ENCODE data around the gene BBC3.
A peak's percentile ranks its signal among the peaks of the same experiment; 100 is the strongest.

Gene BBC3

GRCh38 chr19:47188507-47189033, 42.4 kb downstream of the BBC3 start:
- H3K36me3 ChIP-seq (ENCODE audit: insufficient read depth, low read length): no peaks in the 10 kb centered on the region

GRCh38 chr19:47187797-47188196, 43.2 kb downstream of the BBC3 start:
- no peak overlapping the region for H3K4me3 ChIP-seq (ENCODE audit: low read depth, low read length)
- no peaks in the 10 kb centered on the region for H3K27me3 ChIP-seq (ENCODE audit: insufficient read depth, low read length)
- H2AFZ ChIP-seq (ENCODE audit: low read length, unreplicated experiment): no peak overlapping the region
- H3K79me2 ChIP-seq (ENCODE audit: control insufficient read depth, insufficient read depth, low read length, unreplicated experiment): no peaks in the 10 kb centered on the region
- peaks cover 18% of the 10 kb centered on the region for H3K4me1 ChIP-seq (ENCODE audit: control insufficient read depth, insufficient read depth, low read length, unreplicated experiment)
- H3K27ac ChIP-seq (ENCODE audit: low read depth, low read length): no peak overlapping the region
- H3K36me3 ChIP-seq (ENCODE audit: insufficient read depth, low read length): no peaks in the 10 kb centered on the region

More at GRCh38 chr19:47188507-47189033, 42.4 kb downstream of the BBC3 start:
- H3K27ac ChIP-seq (ENCODE audit: low read depth, low read length): no peak overlapping the region
- no peaks in the 10 kb centered on the region for H3K27me3 ChIP-seq (ENCODE audit: insufficient read depth, low read length)
- H3K4me3 ChIP-seq (ENCODE audit: low read depth, low read length): no peak overlapping the region
- no peaks in the 10 kb centered on the region for H3K79me2 ChIP-seq (ENCODE audit: control insufficient read depth, insufficient read depth, low read length, unreplicated experiment)
- peaks cover 18% of the 10 kb centered on the region for H3K4me1 ChIP-seq (ENCODE audit: control insufficient read depth, insufficient read depth, low read length, unreplicated experiment)
- H2AFZ ChIP-seq (ENCODE audit: low read length, unreplicated experiment): no peak overlapping the region

- Histone ChIP-seq H3K27me3 (ENCODE audit: insufficient read depth, low read length) (no peaks in the 10 kb centered on the region), H3K36me3 (ENCODE audit: insufficient read depth, low read length) (no peaks in the 10 kb centered on the region), H3K4me1 (ENCODE audit: control insufficient read depth, insufficient read depth, low read length, unreplicated experiment) (peaks cover 18% of the 10 kb centered on the region), H3K27ac (ENCODE audit: low read depth, low read length) (no peak overlapping the region), H3K4me3 (ENCODE audit: low read depth, low read length) (no peak overlapping the region), H2AFZ (ENCODE audit: low read length, unreplicated experiment) (no peak overlapping the region), H3K79me2 (ENCODE audit: control insufficient read depth, insufficient read depth, low read length, unreplicated experiment) (no peaks in the 10 kb centered on the region)
Measured at GRCh38 chr19:47187335-47187655, 43.7 kb downstream of the BBC3 start.

- Histone ChIP-seq H2AFZ (ENCODE audit: low read length, unreplicated experiment) (no peak overlapping the region), H3K36me3 (ENCODE audit: insufficient read depth, low read length) (no peaks in the 10 kb centered on the region), H3K27me3 (ENCODE audit: insufficient read depth, low read length) (no peaks in the 10 kb centered on the region), H3K27ac (ENCODE audit: low read depth, low read length) (no peak overlapping the region), H3K4me1 (ENCODE audit: control insufficient read depth, insufficient read depth, low read length, unreplicated experiment) (peaks cover 18% of the 10 kb centered on the region), H3K4me3 (ENCODE audit: low read depth, low read length) (no peak overlapping the region), H3K79me2 (ENCODE audit: control insufficient read depth, insufficient read depth, low read length, unreplicated experiment) (no peaks in the 10 kb centered on the region)
Measured at GRCh38 chr19:47186446-47187334, 44.3 kb downstream of the BBC3 start.

GRCh38 chr19:47183601-47184000, 47.4 kb downstream of the BBC3 start:
- 0 out of 2 replicates have a peak, but pooled peaks cover 5% of the 10 kb centered on the region for H3K36me3 ChIP-seq (ENCODE audit: insufficient read depth, low read length)
- H3K79me2 ChIP-seq (ENCODE audit: control insufficient read depth, insufficient read depth, low read length, unreplicated experiment): peaks cover 3% of the 10 kb centered on the region
- no peak overlapping the region for H3K4me3 ChIP-seq (ENCODE audit: low read depth, low read length)
- H3K27ac ChIP-seq (ENCODE audit: low read depth, low read length): no peak overlapping the region
- H2AFZ ChIP-seq (ENCODE audit: low read length, unreplicated experiment): no peak overlapping the region
- no peaks in the 10 kb centered on the region for H3K4me1 ChIP-seq (ENCODE audit: control insufficient read depth, insufficient read depth, low read length, unreplicated experiment)
- no peaks in the 10 kb centered on the region for H3K27me3 ChIP-seq (ENCODE audit: insufficient read depth, low read length)

GRCh38 chr19:47179653-47180310, 51.2 kb downstream of the BBC3 start:
- Histone ChIP-seq H2AFZ (ENCODE audit: low read length, unreplicated experiment) (no peak overlapping the region), H3K4me1 (ENCODE audit: control insufficient read depth, insufficient read depth, low read length, unreplicated experiment) (peaks cover 21% of the 10 kb centered on the region), H3K27me3 (ENCODE audit: insufficient read depth, low read length) (no peaks in the 10 kb centered on the region), H3K36me3 (ENCODE audit: insufficient read depth, low read length) (0 out of 2 replicates have a peak, but pooled peaks cover 10% of the 10 kb centered on the region), H3K27ac (ENCODE audit: low read depth, low read length) (no peak overlapping the region), H3K79me2 (ENCODE audit: control insufficient read depth, insufficient read depth, low read length, unreplicated experiment) (peaks cover 7% of the 10 kb centered on the region), H3K4me3 (ENCODE audit: low read depth, low read length) (no peak overlapping the region)

- Histone ChIP-seq H2AFZ (ENCODE audit: low read length, unreplicated experiment) (no peak overlapping the region), H3K79me2 (ENCODE audit: control insufficient read depth, insufficient read depth, low read length, unreplicated experiment) (peaks cover 7% of the 10 kb centered on the region), H3K36me3 (ENCODE audit: insufficient read depth, low read length) (0 out of 2 replicates have a peak, but pooled peaks cover 10% of the 10 kb centered on the region), H3K4me1 (ENCODE audit: control insufficient read depth, insufficient read depth, low read length, unreplicated experiment) (peaks cover 21% of the 10 kb centered on the region), H3K27ac (ENCODE audit: low read depth, low read length) (peak overlapping the region; percentile 85), H3K27me3 (ENCODE audit: insufficient read depth, low read length) (no peaks in the 10 kb centered on the region), H3K4me3 (ENCODE audit: low read depth, low read length) (no peak overlapping the region)
Measured at GRCh38 chr19:47176627-47177090, 54.3 kb downstream of the BBC3 start.

- H3K4me3 ChIP-seq (ENCODE audit: low read depth, low read length): no peak overlapping the region
- H2AFZ ChIP-seq (ENCODE audit: low read length, unreplicated experiment): no peak overlapping the region
- H3K27ac ChIP-seq (ENCODE audit: low read depth, low read length): peak overlapping the region; percentile 85
- peaks cover 21% of the 10 kb centered on the region for H3K4me1 ChIP-seq (ENCODE audit: control insufficient read depth, insufficient read depth, low read length, unreplicated experiment)
- H3K27me3 ChIP-seq (ENCODE audit: insufficient read depth, low read length): no peaks in the 10 kb centered on the region
- H3K79me2 ChIP-seq (ENCODE audit: control insufficient read depth, insufficient read depth, low read length, unreplicated experiment): peaks cover 7% of the 10 kb centered on the region
- H3K36me3 ChIP-seq (ENCODE audit: insufficient read depth, low read length): 0 out of 2 replicates have a peak, but pooled peaks cover 10% of the 10 kb centered on the region
Measured at GRCh38 chr19:47176071-47176626, 54.9 kb downstream of the BBC3 start.

- peaks cover 4% of the 10 kb centered on the region for H3K79me2 ChIP-seq (ENCODE audit: control insufficient read depth, insufficient read depth, low read length, unreplicated experiment)
- H3K4me3 ChIP-seq (ENCODE audit: low read depth, low read length): no peak overlapping the region
- no peak overlapping the region for H2AFZ ChIP-seq (ENCODE audit: low read length, unreplicated experiment)
- peaks cover 8% of the 10 kb centered on the region; the same call in 1 of the 2 replicates for H3K36me3 ChIP-seq (ENCODE audit: insufficient read depth, low read length)
- H3K27ac ChIP-seq (ENCODE audit: low read depth, low read length): no peak overlapping the region
- H3K4me1 ChIP-seq (ENCODE audit: control insufficient read depth, insufficient read depth, low read length, unreplicated experiment): peaks cover 21% of the 10 kb centered on the region
- no peaks in the 10 kb centered on the region for H3K27me3 ChIP-seq (ENCODE audit: insufficient read depth, low read length)
Measured at GRCh38 chr19:47172666-47173455, 58.1 kb downstream of the BBC3 start.

Measured in ACC112 (cell line).